GM21447 (cell line): ENCODE results near the gene PPP1R10.

Experiments used
- ATAC-seq: cut with Tn5 transposase; IDR thresholded peaks from one replicate; pipeline ENCODE4 v1.9.1; 2021; ENCODE audit not compliant: unreplicated experiment

The PPP1R10 gene

GRCh38 chr6:30557683-30557981 is 59.4 kb downstream of the PPP1R10 start:
- ATAC-seq, result no peak

GRCh38 chr6:30556906-30557682 is 59.9 kb downstream of the PPP1R10 start, which contains the start of gene PRR3:
TSS of gene PRR3 (plus strand) at chr6:30557295. CDS start at chr6:30557345, 50 bp downstream.
- peak; percentile 61 for ATAC-seq

- peak; percentile 78 for ATAC-seq
These were observed 60.8 kb downstream of the PPP1R10 start, which contains the start of gene GNL1 for GRCh38 chr6:30556066-30556905. TSS of gene GNL1 (minus strand) at chr6:30556489. CDS start at chr6:30556203, 286 bp downstream.

GRCh38 chr6:30555816-30556065 is 61.3 kb downstream of the PPP1R10 start:
- ATAC-seq, result no peak

GRCh38 chr6:30554962-30555815 is 61.9 kb downstream of the PPP1R10 start:
- ATAC-seq, result no peak

GRCh38 chr6:30554404-30554803 is 62.6 kb downstream of the PPP1R10 start:
- ATAC-seq, result no peak
